GM21390 (cell line): Measurements from ENCODE around the gene TMCO4.

Source experiments
- ATAC-seq: cut with Tn5 transposase; IDR thresholded peaks from one replicate; pipeline ENCODE4 v1.9.1; 2021; ENCODE audit not compliant: unreplicated experiment

Gene TMCO4

DNA sequence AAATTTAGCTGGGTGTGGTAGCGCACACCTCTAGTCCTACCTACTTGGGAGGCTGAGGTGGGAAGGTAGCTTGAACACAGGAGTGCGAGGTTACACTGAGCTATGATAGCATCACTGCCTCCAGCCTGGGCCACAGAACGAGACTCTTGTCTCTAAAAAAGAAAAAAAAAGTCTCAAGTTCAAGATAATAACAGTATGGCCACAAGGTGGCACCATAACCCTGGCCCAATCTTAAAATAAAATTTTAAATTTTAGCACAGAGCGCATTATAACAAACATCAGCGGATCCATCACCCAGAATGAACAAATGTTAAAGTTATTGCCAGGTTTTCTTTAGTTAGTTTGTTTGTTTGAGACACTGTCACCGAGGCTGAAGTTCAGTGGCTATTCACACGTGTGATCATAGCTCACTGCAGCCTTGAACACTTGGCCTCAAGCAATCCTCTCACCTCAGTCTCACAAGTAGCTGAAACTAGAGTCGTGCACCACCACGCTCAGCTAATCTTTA, 137.9 kb downstream of the TMCO4 start:
- no peak for ATAC-seq

DNA sequence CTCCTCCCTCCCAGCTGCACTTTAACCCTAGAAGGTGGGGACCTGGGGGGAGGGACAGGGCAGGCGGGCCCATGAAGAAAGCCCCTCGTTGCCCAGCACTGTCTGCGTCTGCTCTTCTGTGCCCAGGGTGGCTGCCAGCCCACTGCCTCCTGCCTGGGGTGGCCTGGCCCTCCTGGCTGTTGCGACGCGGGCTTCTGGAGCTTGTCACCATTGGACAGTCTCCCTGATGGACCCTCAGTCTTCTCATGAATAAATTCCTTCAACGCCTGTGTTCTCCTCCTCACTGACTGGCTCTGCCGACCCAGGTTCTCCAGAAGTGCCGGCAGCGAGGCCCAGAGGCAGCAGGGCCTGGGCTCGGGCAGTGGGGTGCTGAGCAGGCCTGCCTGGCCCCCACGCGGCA, 141.5 kb downstream of the TMCO4 start:
- ATAC-seq, result no peak

DNA sequence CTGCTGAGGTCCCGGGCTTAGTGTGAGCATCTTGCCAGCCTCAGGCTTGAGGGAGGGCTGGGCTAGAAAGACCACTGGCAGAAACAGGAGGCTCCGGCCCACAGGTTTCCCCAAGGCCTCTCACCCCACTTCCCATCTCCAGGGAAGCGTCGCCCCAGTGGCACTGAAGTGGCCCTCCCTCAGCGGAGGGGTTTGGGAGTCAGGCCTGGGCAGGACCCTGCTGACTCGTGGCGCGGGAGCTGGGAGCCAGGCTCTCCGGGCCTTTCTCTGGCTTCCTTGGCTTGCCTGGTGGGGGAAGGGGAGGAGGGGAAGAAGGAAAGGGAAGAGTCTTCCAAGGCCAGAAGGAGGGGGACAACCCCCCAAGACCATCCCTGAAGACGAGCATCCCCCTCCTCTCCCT, 142.2 kb downstream of the TMCO4 start:
- no peak for ATAC-seq

DNA sequence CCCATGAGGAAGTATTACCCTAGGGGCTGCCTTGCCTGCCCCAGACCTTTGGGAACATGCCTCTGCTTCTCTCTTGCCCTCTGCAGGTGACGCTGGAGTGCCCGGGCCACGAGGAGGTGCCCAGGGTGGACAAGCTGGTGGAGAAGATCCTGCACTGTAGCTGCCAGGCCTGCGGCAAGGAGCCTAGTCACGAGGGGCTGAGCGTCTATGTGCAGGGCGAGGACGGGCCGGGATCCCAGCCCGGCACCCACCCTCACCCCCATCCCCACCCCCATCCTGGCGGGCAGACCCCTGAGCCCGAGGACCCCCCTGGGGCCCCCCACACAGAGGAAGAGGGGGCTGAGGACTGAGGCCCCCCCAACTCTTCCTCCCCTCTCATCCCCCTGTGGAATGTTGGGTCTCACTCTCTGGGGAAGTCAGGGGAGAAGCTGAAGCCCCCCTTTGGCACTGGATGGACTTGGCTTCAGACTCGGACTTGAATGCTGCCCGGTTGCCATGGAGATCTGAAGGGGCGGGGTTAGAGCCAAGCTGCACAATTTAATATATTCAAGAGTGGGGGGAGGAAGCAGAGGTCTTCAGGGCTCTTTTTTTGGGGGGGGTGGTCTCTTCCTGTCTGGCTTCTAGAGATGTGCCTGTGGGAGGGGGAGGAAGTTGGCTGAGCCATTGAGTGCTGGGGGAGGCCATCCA, 142.8 kb downstream of the TMCO4 start:
- ATAC-seq, result no peak

DNA sequence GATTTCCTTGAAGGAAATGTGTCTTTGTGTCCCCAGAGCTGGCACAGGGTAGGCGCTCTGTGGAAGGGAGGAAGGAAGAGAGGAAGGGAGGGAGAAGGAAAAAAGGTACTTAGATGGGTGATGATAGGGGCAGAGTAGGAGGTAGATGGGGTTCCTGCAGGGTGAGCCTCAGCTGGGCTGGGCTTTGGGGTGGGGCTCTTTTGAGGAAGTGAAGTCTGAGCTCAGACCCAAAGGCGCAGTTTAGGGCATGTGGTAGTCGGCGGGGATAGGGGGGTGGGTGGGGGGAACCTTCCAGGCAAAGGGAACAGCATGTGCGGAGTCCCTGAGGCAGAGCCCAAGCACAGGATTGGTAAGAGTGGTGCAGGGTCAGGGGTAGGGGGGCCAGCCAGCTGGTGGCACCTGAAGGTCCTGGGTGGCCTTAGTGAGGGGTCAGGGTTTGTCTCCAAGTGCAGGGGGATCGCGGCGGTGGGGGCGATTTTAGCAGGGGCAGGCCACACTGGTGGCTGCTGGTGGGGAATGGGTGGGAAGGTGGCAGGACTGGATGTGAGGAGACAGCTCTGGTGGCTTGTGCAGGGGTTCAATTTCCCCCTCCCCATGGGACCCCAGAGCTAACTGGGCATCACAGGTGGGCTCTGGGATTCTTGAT, 143.5 kb downstream of the TMCO4 start:
- ATAC-seq, result no peak

DNA sequence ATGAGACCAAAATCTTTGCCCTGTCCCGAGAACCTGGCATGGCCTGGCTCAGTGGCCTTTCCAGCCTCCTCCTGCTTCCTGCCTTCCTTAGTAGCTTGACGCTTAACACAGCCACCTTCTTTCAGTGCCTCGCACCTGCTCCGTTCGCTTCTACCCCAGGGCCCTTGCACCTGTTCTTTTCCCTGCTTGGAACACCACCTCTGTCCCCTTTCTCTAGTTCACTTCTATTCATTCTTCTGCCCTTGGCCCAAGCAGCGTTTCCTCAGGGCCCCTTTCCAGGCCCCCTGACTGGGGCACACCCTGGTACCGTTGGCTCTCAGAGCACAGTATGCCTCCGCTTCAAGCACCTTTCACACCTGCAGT, 144.0 kb downstream of the TMCO4 start:
- ATAC-seq, result no peak

DNA sequence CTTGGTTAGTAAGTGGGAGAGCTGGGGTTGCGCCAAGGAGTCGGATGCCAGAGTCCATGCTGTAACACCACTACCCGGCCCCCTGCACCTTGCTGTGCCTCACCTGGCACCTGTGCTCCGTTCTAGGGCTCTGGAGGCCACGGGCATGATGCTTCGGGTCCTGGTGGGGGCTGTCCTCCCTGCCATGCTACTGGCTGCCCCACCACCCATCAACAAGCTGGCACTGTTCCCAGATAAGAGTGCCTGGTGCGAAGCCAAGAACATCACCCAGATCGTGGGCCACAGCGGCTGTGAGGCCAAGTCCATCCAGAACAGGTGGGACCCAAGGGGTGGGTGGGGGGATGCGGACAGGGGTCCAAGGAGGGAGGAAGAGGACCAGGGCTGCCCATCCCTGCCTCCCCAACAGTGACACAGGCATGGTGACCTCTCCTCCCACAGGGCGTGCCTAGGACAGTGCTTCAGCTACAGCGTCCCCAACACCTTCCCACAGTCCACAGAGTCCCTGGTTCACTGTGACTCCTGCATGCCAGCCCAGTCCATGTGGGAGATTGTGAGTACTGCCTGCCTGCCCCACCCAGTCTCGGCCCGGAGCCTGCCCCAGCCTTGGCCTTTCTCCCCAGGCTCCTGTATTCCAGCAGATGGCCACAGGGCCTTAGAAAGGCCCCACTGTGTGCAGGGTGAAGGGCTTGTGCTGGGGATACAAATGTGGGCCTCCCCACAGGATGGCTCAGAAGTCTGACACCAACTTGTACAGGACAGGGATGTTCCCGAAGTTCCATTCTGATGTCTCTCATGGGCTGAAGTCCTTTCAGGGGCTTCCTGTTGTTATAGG, 144.6 kb downstream of the TMCO4 start:
- ATAC-seq, result no peak

DNA sequence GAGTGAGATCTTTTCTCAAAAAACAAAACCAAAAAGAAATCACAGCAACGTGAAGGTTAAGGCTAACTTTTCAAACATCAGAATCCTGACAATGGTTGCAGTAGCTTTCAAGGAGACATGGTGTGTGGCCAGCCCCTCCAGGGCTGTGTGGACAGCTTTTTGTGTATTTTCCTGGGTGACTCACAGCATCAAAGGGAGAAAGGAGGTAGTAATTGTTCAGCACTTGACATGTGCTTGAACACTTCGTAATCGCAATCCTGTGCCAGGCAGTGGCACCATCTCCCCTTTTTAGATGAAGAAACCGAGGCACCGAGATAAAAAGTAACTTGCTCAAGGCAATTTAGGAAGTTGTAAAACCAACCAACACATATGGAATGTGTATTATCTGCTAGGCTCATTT, 145.3 kb downstream of the TMCO4 start:
- no peak for ATAC-seq

DNA sequence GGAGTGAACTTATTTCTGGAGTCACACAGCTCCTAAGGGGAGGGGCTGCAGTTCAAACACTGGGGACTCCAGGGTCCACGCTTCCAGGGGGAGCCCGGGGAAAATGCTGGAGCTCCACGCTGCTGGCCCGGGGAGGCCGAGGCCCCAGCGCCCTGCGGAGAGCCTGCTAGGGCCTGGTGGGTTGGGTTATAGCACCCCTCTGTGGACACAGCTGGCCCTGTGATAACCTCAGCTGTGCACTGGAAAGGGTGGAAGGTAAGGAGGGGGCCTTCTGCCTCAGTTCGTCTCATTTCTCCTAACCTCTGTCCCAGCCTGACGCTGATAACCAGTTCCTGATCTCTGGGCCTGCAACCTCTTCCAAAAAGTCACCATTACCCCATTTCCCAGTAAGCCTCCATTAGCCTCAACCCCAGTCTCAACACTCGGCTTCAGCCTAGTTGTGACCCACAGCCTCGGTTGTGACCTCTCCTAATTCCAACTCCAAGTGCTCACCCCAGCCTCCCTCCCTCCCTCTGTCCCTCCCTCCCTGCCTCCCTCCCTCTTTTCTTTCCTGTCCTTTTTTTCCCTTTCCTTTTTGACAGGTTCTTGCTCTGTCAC, 148.5 kb downstream of the TMCO4 start:
- no peak for ATAC-seq

DNA sequence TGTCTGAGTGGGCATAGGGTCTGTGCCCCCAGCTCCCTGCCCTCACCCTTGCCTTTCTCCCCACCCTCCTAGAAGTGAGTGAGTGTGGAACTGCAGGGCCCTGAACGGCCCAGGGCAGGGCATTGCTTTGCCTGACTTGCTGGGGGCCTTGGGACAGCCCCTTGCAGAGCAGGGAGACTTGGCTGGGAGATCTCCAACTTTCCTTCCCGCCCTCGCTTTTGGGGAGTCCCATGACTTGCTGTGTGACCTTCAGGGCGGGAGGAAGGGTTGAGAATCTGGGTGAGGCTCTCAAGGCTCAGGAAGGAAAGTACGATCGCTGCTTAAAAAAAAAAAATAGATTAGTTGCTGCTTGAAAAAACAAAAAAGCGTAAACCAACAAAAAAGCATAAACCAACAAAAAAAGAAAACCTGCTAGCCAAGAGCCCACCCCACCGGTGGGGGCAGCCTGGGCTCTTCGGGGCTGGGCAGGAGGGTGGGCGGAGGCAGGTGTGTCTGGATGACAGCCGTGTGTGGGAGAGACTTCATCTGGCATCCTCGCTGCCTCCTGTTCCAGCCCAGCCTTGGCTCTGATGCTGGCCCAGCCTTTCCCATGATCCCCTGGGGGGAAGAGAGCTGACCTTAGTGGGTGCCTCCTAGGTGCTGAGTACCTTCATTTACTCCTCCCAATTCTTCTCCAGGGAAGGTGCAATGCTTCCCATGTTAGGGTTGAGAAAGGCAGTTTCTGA, 149.1 kb downstream of the TMCO4 start:
- no peak for ATAC-seq

DNA sequence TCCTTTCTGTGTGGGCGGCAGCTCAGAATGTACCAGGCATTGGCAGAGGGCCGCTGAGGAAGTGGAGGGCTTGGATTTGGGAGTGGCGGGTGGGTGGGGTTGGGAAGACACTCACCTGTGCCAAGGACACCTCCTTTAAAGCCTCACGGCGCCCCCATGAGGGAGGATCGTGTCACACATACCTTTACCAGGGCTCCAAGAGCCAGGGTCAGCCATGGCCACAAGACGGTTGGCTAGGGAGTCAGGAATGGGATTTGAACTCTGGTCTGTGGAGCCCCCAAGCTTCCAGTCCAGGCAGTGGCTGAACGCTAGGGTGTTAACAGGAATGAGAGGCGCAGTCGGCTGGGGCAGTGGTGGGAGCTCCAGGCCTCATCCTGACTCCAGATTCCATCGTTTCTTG, 151.0 kb downstream of the TMCO4 start:
- ATAC-seq, result no peak

DNA sequence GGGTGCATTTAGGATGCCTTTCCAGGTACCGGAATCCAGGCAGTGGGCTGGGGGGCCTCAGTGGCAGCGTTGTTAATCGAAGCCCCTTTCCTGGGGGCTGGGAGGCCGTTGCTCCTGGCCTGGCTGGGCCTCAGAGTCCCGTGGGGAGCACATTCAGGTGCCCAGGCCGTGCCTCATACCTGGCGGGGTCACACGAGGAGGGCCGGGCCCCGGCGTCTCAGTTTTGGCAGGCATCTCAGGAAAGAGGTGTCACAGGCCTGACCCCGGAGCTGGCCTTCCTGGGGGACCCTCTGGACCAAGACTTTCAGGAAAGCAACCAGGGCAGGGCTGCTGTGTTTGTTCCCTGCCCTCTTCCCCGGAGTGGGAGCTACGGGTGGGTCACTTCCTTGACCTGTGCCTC, 151.5 kb downstream of the TMCO4 start:
- no peak for ATAC-seq

DNA sequence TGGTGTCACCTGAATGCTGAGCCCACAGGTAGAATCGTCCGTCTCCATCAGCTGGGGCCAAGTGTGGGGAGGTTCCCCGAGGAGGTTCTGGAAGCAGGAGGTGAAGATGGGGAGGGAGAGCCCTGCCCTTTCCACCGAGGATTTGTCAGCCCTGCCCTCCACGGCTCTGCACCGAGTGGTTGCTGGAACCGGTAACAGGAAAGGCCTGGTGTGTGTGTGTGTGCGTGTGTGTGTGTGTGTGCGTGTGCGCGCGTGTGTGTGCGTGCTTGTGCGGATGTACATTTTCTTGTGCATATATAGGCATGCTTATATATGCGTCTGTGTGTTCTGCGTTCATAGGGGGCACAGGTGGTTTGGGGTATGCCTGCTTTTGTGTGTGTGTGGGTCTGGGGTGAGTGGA, 152.1 kb downstream of the TMCO4 start:
- ATAC-seq, result no peak

DNA sequence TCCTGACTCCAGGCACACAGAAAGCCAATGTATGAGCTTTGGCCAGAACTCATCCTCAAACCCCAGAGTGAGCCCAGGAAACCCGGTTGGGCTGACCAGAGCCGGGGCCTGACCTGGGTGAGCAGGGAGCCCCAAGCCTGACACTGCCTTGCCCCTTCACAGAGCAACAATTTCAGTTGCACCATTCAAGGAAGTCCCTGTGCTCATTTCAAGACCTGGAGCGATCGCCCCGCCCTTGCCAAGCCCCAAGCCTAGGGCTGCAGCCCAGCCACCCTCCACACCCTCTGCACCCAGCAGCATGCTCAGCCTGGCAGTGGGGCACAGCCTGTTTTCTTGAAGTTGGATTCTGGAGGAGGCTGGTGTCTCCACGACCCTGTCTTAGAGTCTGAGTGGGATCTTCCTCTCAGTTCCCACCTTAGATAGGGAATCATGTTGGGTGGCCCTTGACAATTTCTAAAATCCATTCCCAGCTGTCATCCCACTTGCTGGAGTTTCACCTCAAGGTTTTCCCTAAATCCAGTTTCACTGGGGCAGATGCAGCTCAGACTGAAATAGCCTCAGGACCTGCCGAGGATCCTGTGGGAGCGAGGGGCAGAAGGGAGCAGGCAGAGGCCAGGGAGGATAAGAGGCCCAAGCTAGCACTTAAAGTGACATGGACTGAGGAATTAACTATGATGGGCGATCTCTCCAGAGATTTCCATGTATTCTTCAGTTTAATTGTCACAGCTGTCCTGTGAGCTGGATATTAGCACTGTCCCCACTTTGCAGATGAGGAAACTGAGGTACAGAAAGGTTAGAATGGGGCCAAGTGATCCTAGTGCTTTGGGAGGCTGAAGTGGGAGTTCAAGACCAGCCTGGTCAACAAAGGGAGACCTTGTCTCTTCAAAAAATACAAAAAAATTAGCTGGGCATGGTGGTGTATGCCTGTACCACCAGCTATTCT, 153.1 kb downstream of the TMCO4 start:
- no peak for ATAC-seq

DNA sequence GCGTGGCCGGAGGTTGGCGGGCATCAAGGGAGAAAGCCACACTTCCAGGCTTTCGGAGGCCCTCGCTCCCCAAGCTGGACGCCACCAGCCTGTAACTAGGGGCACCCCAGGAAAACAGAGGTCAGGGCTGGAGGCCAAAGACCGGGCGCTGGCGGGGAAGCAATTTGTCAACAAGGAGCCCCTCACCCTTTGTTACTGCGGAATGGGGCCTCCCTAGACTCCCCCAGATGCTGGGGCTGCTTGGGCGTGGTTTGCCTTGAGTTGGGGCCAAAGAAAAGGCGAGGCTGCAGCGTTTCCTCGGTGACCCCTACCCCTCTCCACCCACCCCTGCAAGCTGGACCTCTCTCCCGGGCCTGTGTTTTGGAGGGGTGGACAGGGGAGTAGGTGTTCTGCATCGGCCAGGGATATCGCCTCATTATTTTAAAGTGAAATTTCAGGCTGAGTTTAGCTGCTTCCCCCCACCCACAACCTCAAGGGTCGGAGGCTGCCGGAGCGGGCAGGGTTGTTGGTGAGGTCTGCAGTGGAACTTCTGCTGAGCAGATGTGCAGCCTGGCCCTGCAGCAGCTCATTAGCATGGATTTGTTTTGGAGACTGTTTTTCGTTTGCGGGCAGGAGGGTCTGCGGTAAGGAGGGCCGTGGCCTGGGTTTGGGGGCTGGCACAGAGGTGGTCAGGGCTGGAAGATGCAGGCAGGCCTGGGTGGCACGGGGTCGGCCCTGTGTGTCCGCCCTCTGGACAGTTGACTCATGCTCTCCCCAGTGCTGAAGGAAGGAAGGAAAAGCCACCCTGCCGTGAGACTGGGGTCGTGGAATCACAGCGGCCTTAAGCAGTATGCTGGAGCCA, 154.1 kb downstream of the TMCO4 start:
- no peak for ATAC-seq

DNA sequence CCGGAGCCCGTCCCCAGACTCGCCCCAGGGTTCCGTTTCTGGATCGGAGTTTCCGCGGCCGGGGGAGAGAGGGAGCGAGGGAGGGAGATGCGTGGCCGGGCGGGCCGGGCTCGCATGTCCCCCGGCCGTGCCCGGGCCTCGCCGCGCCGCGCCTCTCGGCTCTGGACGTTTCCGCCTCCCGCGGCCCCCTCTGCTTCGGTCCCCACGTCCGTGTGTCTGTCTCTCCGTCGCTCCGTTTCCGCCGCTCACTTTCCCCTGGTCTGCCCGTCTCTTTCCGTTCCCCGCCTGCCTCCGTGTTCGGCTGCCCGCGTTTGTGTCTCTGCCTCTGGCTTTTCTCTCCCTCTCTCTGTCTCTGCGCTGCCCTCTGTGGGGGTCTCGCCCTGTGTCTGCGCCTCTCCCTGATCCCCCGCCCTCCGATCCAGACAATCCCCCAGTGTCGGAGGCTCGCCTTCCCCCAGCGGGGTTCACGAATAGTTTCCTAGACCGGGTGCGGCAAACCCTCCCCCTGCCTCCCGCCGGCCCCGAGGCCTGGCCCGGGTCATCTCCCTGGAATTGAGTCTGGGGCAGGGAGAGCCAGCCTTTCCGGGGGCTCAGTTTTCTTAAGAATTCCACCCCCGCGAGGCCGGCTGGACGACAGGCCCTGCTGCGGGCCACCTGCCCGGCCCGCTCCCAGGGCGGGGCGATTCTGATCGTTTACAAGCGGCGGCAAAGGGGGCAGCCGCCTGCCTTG, 154.9 kb downstream of the TMCO4 start:
- no peak for ATAC-seq

DNA sequence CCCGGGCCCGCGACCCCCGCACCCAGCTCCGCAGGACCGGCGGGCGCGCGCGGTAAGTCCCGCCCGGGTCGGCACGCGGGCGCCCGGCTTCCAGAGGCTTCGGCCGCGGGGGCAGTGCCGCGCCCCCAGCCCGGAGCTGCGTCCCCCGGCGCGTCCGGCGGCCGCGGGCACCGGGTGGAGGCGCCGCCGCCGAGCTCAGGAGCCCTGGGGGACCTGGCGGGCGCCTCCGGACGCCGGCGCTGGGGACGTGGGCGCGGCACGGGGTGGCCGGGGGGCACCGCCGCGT, 155.4 kb downstream of the TMCO4 start:
- no peak for ATAC-seq

DNA sequence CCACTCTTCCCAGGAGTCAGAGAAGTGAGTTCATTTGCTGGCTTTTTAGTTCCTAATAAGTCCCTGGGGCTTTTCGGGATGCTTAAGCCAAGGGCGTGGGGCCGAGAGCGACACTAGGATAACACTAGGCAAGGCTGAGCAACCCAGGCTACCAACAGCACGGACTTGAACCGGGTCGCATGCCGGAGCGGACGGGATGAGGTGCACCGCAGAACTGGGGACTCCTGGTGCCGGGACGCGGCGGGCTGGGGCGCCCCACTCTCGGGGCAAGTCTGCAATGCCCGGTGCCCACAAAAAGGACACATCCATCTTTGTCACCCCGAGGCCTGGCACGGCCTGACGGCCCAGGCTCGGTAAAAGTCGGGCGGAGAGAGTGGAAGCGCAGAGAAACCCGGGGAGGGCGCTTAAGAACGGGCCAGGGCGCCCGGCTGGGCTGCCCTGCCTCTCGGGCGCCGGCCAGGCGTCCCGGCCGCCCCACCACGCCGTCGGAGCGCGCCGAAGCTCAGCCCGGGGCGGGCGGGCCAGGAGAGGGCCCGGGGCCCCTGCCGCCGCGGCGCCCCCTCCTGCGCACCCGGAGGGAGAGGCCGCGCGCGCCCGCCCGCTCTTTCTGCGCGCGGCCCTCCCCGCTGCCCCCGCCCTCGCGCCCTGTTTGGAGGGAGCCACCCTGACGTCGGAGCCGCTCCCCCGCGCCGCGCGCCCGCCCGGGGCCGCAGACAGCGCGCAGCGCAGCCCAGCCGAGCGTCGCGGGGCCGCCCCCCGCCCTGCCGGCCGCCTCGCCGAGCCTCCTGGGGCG, 155.9 kb downstream of the TMCO4 start, which contains the start of gene NBL1:
Gene NBL1 (plus strand): TSS at position 710 of the 793 bp plus-strand sequence. CDS start 10,720 bp downstream, outside the sequence.
- no peak for ATAC-seq
